Measurements from ENCODE around the gene SLC35A3.

SLC35A3 gene

DNA sequence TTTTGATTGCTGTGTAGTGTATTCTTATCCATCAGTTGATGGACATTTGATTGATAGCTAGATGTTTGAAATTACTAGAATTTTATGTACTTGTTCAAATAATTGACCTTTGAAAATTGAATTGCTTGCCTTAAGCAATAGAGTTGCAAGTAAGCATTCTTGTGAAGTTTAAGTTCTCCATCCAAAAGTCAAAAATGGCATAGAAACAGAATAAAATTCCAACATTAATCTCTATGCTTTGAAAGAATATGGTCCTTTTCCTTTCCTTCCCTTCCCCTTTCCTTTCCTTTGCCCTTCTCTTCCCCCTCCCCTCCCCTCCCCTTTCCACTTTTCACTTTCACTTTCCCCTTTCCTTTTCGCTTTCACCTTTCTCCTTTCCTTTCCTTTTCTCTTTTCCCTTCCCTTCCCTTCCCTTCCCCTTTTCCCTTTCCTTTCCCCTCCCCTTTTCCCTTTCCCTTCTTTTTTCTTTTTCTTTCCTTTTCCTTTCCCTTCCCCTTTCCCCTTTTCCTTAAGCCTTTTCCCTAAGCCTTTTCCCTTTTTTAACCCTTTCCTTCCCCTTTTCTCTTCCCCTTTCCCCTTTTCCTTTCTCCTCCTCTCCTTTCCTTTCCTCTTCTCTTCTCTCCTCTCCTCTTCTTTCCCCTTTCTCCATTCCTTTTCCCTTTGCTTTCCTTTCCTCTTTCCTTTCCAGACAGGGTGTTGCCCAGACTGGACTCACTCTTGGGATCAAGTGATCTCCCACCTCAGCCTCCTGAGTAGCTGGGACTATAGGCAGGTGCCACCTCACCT is 95.6 kb downstream of the SLC35A3 start:
- DNase-seq, result no peak
- intact Hi-C loops (cut with DNase I), result no loop called here

DNA sequence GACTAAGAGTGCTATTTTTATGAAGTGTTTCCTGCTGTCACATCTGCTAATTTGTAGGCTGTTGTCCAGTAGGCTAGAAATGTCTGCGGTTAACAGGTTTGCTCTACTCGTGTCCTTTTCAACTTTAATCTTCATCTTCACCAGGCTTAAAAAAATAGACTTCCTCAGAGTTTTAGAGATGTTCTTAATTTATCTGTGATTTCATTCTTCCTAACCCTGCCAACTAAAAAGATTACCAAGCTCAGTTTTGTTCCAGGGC is 96.1 kb downstream of the SLC35A3 start:
- no peak for DNase-seq
- intact Hi-C loops (cut with DNase I), result no loop called here

DNA sequence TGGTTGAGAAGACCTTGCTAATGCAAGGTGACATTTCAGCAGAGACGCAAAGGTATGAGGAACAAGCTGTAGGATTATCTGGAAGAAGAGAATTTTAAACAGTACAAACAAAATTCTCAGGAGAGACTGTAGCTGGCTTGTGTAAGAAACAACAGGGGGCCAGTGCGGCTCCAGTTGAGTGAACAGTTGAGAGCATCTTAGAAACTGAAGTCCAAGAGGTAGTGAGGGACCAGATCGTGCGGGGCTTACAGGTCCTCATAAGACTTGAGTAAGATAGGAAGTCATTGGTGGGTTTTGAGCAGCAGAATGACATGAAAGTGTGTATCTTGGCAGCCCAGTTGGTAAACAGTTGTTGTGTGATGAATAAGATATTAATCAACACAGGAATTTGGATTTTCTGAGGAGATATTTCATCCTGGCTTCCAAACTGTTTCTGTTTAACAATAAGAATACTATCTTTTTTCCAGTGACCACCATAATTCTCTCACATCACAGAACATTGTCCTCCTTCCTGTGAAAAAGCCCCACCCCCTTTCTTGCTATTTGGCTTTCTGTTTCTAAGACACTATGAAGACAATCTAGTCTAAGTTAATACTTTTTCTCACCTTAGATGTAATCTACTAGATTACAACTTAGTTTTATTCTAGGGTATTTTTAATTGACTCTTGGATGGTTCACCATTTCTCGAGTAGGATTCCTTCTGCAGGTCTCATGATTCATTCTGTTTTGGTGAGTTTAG is 100.6 kb downstream of the SLC35A3 start:
- intact Hi-C loops (cut with DNase I), result no loop called here
- no peak for DNase-seq

DNA sequence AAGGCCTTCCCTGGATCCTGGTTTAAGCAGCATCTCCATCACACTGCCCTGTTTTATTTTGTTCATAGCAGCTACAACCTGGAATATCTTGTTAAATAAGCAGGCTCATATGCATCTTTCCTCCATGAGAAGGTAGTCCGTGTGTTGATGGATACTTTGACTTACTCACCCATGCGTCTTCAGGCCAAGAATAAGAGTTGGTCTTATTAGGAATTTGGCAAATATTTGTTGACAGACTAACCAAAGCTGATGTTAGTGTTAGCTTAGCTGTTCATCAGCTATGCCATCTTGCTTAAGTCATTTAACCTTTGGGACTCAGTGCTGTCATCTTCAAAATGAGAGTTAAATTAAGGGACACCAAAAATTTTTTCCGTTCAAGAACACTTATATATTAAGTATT is 103.7 kb downstream of the SLC35A3 start:
- intact Hi-C loops (cut with DNase I), result no loop called here
- DNase-seq, result no peak

DNA sequence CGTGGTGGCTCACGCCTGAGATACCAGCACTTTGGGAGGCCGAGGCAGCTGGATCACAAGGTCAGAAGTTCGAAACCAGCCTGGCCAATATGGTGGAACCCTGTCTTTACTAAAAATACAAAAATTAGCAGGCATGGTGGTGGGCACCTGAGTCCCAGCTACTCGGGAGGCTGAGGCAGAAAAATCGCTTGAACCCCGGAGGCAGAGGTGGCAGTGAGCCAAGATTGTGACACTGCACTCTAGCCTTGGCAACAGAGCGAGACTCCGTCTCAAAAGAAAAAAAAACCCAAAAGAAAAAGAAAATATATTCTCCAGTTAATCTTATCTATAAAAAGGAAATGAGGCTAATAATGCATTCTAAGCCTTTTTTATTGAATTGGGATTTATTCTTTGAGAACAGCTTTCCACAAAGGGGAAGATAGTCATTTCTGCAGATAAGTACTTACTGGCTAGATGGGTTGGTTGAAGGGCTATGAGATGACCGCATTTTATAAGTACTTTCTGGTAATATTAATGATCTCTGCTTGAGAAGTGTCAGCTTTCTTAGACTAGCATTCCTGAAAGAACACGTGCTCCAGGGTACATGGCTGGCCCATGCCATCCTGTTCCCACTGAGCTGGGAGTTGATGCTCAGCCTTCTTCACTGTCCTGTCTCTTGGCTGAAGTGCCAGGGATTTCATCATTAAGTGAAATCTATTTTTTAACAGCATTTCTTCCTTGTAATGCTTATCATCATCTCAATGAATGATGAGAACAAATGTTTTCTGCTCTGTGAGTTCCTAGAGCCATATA is 105.0 kb downstream of the SLC35A3 start:
- no peak for DNase-seq
- intact Hi-C loops (cut with DNase I), result no loop called here

DNA sequence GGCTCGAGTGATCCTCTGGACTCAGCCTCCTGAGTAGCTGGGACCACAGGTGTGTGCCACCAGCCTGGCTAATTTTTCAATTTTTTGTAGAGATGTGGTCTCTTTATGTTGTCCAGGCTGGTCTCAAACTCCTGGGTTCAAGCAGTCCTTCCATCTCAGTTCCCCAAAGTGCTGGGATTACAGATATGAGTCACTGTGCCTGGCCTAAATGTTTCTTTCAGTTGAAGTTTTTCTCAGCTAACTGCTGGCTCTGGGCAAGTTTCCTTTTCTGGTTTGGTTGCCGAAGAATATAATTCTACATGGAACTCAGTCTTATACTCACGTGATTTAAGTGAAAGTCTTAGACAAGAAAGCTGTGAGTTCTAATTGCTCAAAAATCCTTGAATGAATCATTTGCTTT is 106.0 kb downstream of the SLC35A3 start:
- intact Hi-C loops (cut with DNase I), result no loop called here

DNA sequence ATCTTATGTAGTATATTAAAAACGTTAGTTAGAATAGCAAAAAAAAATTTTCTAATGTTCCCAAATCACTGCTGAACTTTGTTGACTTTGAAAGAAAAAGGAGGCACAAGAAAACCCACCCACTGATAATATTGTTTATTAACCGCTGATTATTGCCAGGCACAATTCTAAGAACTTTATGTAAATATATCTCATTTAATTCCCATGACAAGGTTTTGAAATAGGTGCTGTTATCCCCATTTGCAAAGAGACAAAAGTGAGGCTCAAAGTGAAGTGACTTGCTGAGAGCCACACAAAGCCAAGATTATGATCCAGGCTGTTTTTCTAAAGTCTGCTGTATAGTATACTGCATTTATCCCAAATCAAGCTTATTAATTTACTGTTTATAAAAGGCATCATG is 106.5 kb downstream of the SLC35A3 start:
- intact Hi-C loops (cut with DNase I), result no loop called here
- DNase-seq, result no peak

More for the DNA sequence above, 106.0 kb downstream of the SLC35A3 start:
- DNase-seq, result no peak

DNA sequence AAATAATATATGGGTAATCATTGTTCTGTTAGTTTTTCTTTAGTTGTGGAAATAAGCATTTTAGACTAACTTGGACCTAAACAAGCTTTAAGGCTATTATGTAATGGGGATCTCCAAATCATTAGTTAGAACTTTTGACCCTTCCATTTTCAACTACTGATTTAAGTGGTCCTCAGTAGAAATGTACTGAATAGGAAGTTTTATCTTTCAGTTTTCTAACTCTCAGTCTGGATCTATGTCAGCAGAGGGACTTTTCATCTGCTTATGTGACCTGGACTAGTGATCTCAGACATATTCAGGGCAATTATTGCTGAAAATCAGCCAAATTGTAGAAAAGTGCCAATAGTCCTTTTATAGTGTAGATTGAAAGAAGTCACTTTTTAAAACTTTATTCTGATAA is 106.9 kb downstream of the SLC35A3 start:
- intact Hi-C loops (cut with DNase I), result no loop called here
- DNase-seq, result no peak

DNA sequence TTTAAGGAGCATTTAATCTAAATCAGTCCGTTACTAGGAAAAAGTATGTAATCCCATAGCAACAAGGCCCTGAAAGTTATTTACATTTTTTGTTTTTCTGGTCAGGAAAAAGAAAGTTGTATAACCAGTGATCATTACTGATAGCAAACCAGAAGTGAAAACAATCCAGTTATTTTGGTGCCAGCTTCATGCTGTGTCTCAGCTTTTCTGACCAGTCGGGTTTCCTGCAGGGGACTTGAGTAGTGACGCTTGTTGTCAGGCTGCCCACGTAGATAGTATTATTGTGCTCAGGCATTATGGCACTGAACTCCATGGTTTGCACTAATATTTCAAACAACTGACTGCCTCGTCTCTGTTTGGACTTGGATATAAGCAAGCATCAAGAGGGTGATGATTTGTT is 107.7 kb downstream of the SLC35A3 start:
- DNase-seq, result peak in 1 of 42 donors; percentile 13
- intact Hi-C loops (cut with DNase I), result no loop called here

DNA sequence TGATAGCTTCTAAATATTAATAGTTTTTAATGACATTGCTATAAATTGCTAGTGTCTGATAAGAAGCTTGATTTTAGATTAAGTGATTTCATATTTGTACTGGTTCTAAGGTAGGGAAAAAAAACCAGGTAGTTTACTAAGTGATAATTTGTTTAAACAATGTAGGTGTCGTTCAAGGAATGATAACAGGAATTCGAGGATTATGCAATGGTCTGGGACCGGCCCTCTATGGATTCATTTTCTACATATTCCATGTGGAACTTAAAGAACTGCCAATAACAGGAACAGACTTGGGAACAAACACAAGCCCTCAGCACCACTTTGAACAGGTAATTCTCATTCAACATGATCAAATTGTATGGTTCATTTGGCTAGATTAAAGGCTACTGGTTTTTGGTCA is 110.5 kb downstream of the SLC35A3 start:
- intact Hi-C loops (cut with DNase I), result no loop called here
- DNase-seq, result no peak
